Karpas-422 (cell line): ENCODE measurements around the gene OTOP3. TPM values are rescaled to one million over a fixed set of nuclear protein-coding genes. Genes with fewer than 3 reads are reported as not detected.
A peak's percentile ranks its signal among the peaks of the same experiment; 100 is the strongest.
"Not testable (repeated sequence)": the region's sequence is repeated elsewhere in the genome, so short reads cannot be mapped to it uniquely, and the experiment has no call there.

Experiments used
- DNase-seq: peaks from one replicate; pipeline ENCODE4 v3.0.0-alpha.2; 2015
- H2AFZ ChIP-seq: fragments of 200-600 bp; sonication (generic); 2 replicates; pipeline ENCODE4 v1.6.1; 2014; ENCODE audit warnings: antibody characterized with exemption, low read length, mixed read lengths
- H3K27ac ChIP-seq: fragments of 200-600 bp; sonication (generic); 2 replicates; pipeline ENCODE4 v1.5.1; 2014; ENCODE audit warnings: mild to moderate bottlenecking, low read length, moderate library complexity
- H3K27me3 ChIP-seq: fragments of 200-600 bp; sonication (generic); 2 replicates; pipeline ENCODE4 v1.6.1; 2014; ENCODE audit warnings: low read length, mixed read lengths
- H3K36me3 ChIP-seq: fragments of 200-600 bp; sonication (generic); 2 replicates; pipeline ENCODE4 v1.6.1; 2014; ENCODE audit warnings: low read length, mixed read lengths; ENCODE audit not compliant: insufficient read depth
- H3K4me1 ChIP-seq: fragments of 200-600 bp; sonication (generic); 2 replicates; pipeline ENCODE4 v1.6.1; 2014; ENCODE audit warnings: mild to moderate bottlenecking, low read length, mixed read lengths
- H3K4me2 ChIP-seq: fragments of 200-600 bp; sonication (generic); 2 replicates; pipeline ENCODE4 v1.6.1; 2014; ENCODE audit warnings: low read length, low read depth, mild to moderate bottlenecking; ENCODE audit not compliant: poor library complexity, severe bottlenecking
- H3K4me3 ChIP-seq: fragments of 200-600 bp; sonication (generic); 2 replicates; pipeline ENCODE4 v1.5.1; 2014; ENCODE audit warnings: mild to moderate bottlenecking, antibody characterized with exemption, low read length, mixed read lengths
- H3K79me2 ChIP-seq: fragments of 200-600 bp; sonication (generic); 2 replicates; pipeline ENCODE4 v1.6.1; 2014; ENCODE audit warnings: mild to moderate bottlenecking, low read length, mixed read lengths
- H3K9ac ChIP-seq: fragments of 200-600 bp; sonication (generic); 2 replicates; pipeline ENCODE4 v1.6.0; 2014; ENCODE audit warnings: low read length
- H3K9me2 ChIP-seq: fragments of 200-600 bp; sonication (generic), shearing (Covaris generic); replicated peaks from 2 replicates; pipeline ENCODE4 v1.6.0; 2014; ENCODE audit warnings: mild to moderate bottlenecking, low read length, moderate library complexity; ENCODE audit not compliant: insufficient read depth
- H3K9me3 ChIP-seq: fragments of 300-700, 200-600 bp; sonication (generic); 2 replicates; pipeline ENCODE4 v1.6.1; 2014; ENCODE audit warnings: low read length, mixed read lengths
- H4K20me1 ChIP-seq: fragments of 200-600 bp; sonication (generic); 2 replicates; pipeline ENCODE4 v1.6.1; 2014; ENCODE audit warnings: mild to moderate bottlenecking, antibody characterized with exemption, low read length, low read depth; ENCODE audit not compliant: insufficient read depth
- total RNA-seq: library from RNA; depleted of rRNA; stranded (reverse); fragments of >200 nt; shearing (Covaris generic); gene quantifications from 2 replicates; pipeline ENCODE4 v1.2.3, GENCODE V29; 2014; ENCODE audit warnings: low replicate concordance

The OTOP3 gene
- total RNA-seq, 1 experiment from 2014 or later: not detected

GRCh38 chr17:74911423-74911822, 24.3 kb upstream of the OTOP3 start:
- H3K4me2 ChIP-seq, H3K27me3 ChIP-seq, H3K9me3 ChIP-seq, H3K79me2 ChIP-seq, H3K9ac ChIP-seq, H3K4me3 ChIP-seq, H3K27ac ChIP-seq, H3K4me1 ChIP-seq, H4K20me1 ChIP-seq, H3K9me2 ChIP-seq, H3K36me3 ChIP-seq, DNase-seq, H2AFZ ChIP-seq: not testable (repeated sequence)

GRCh38 chr17:74916136-74916850, 19.4 kb upstream of the OTOP3 start:
- no peak overlapping the region for H2AFZ ChIP-seq
- H3K9me3 ChIP-seq: no peaks in the 10 kb centered on the region
- H3K4me1 ChIP-seq: no peaks in the 10 kb centered on the region
- no peak overlapping the region for H3K27ac ChIP-seq
- H3K4me3 ChIP-seq: no peak overlapping the region
- H3K4me2 ChIP-seq: no peak overlapping the region
- H3K79me2 ChIP-seq: no peaks in the 10 kb centered on the region
- H3K9ac ChIP-seq: no peak overlapping the region
- no peak for DNase-seq
- H3K36me3 ChIP-seq: no peaks in the 10 kb centered on the region
- no peaks in the 10 kb centered on the region for H3K9me2 ChIP-seq
- no peaks in the 10 kb centered on the region for H4K20me1 ChIP-seq
- no peaks in the 10 kb centered on the region for H3K27me3 ChIP-seq

GRCh38 chr17:74916851-74917199, 18.9 kb upstream of the OTOP3 start:
- no peaks in the 10 kb centered on the region for H3K9me3 ChIP-seq
- no peaks in the 10 kb centered on the region for H3K4me1 ChIP-seq
- H3K9me2 ChIP-seq: no peaks in the 10 kb centered on the region
- no peak for DNase-seq
- H4K20me1 ChIP-seq: no peaks in the 10 kb centered on the region
- H2AFZ ChIP-seq: no peak overlapping the region
- no peaks in the 10 kb centered on the region for H3K36me3 ChIP-seq
- no peaks in the 10 kb centered on the region for H3K27me3 ChIP-seq
- H3K27ac ChIP-seq: no peak overlapping the region
- no peak overlapping the region for H3K4me3 ChIP-seq
- H3K9ac ChIP-seq: no peak overlapping the region
- no peaks in the 10 kb centered on the region for H3K79me2 ChIP-seq
- no peak overlapping the region for H3K4me2 ChIP-seq

- H3K27me3 ChIP-seq: no peaks in the 10 kb centered on the region
- no peaks in the 10 kb centered on the region for H3K4me1 ChIP-seq
- no peak overlapping the region for H3K4me2 ChIP-seq
- no peaks in the 10 kb centered on the region for H3K36me3 ChIP-seq
- H3K79me2 ChIP-seq: no peaks in the 10 kb centered on the region
- no peak overlapping the region for H3K27ac ChIP-seq
- H3K9me3 ChIP-seq: no peaks in the 10 kb centered on the region
- no peaks in the 10 kb centered on the region for H4K20me1 ChIP-seq
- H2AFZ ChIP-seq: no peak overlapping the region
- H3K4me3 ChIP-seq: no peak overlapping the region
- H3K9me2 ChIP-seq: no peaks in the 10 kb centered on the region
- peak; percentile 43 for DNase-seq
- H3K9ac ChIP-seq: no peak overlapping the region
Measured at GRCh38 chr17:74917430-74917829, 18.3 kb upstream of the OTOP3 start.

DNA sequence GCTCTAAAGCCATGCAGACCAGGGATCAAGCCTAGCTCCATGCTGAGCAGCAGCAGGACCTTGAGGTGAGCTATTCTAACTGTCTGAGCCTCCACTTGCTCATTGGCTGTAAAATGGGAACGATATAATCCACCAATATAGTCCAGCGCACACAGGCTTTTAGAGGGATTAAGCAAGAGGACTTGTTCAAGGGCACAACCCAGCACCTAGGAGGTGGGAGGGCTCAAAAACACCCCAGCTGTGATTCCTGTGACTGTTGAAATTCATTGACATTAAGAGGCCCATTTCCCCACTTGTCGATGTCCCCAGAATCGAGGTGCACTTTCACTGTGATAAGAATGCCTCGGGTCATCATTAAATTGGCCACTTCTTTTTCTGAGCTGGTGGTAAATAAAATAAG, 16.8 kb upstream of the OTOP3 start:
- peak; percentile 36 for DNase-seq
- Histone ChIP-seq H3K27me3 (no peaks in the 10 kb centered on the region), H3K4me1 (no peaks in the 10 kb centered on the region), H3K4me2 (no peak overlapping the region), H3K4me3 (no peak overlapping the region), H3K9me3 (no peaks in the 10 kb centered on the region), H3K9me2 (no peaks in the 10 kb centered on the region), H3K79me2 (no peaks in the 10 kb centered on the region), H3K36me3 (no peaks in the 10 kb centered on the region), H3K27ac (no peak overlapping the region), H4K20me1 (no peaks in the 10 kb centered on the region), H3K9ac (no peak overlapping the region), H2AFZ (no peak overlapping the region)

GRCh38 chr17:74919440-74920305, 16.0 kb upstream of the OTOP3 start:
- no peak overlapping the region for H3K4me3 ChIP-seq
- H3K9me3 ChIP-seq: no peaks in the 10 kb centered on the region
- H3K27me3 ChIP-seq: no peaks in the 10 kb centered on the region
- no peaks in the 10 kb centered on the region for H3K4me1 ChIP-seq
- H4K20me1 ChIP-seq: no peaks in the 10 kb centered on the region
- peak; percentile 30 for DNase-seq
- H2AFZ ChIP-seq: no peak overlapping the region
- no peaks in the 10 kb centered on the region for H3K79me2 ChIP-seq
- H3K4me2 ChIP-seq: no peak overlapping the region
- no peak overlapping the region for H3K27ac ChIP-seq
- H3K36me3 ChIP-seq: no peaks in the 10 kb centered on the region
- no peaks in the 10 kb centered on the region for H3K9me2 ChIP-seq
- H3K9ac ChIP-seq: no peak overlapping the region

DNA sequence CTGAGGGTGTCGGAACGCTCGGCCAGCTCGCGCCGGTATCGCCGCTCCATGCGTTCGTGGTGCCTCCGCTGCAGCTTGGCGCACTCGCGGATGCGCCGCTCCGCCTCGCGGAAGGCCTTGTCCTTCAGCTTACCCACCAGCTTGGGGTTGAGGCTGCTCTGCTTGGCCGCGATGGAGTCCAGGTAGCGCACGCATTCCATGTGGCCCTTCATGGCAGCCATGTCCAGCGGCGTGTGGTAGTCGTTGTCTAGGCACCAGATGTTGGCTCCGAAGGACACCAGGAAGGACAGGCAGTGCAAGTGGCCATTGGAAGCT, 15.4 kb upstream of the OTOP3 start:
- H3K27me3 ChIP-seq: no peaks in the 10 kb centered on the region
- no peak overlapping the region for H3K4me3 ChIP-seq

DNA sequence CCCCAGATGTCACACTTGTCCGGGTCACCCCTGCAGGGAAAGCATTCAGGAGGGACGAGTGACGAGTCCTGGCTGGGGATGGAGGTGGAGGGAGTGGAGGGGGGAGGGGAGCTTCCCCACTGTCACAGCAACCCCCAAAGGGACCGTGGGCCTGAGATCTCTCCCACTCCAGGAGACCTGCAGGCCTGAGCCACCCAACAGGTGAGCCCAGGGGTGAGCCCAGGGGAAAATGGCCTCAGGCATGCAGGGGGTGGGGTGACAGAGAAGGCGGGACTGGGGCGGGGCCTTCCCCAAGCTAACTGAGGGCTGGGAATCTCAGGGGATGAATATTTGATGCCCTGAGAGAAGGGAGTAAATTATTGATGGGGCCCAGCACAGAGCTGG, 15.1 kb upstream of the OTOP3 start:
- no peak overlapping the region for H3K27ac ChIP-seq
- no peaks in the 10 kb centered on the region for H3K79me2 ChIP-seq
- no peaks in the 10 kb centered on the region for H3K9me2 ChIP-seq
- H3K9ac ChIP-seq: no peak overlapping the region
- no peaks in the 10 kb centered on the region for H3K36me3 ChIP-seq
- H3K4me1 ChIP-seq: no peaks in the 10 kb centered on the region
- H2AFZ ChIP-seq: no peak overlapping the region
- H4K20me1 ChIP-seq: no peaks in the 10 kb centered on the region
- H3K4me2 ChIP-seq: no peak overlapping the region
- H3K27me3 ChIP-seq: no peaks in the 10 kb centered on the region
- DNase-seq: peak; percentile 40
- no peak overlapping the region for H3K4me3 ChIP-seq
- no peaks in the 10 kb centered on the region for H3K9me3 ChIP-seq

More for the DNA sequence above, 15.4 kb upstream of the OTOP3 start:
- Histone ChIP-seq H2AFZ (no peak overlapping the region), H3K9ac (no peak overlapping the region), H4K20me1 (no peaks in the 10 kb centered on the region), H3K4me1 (no peaks in the 10 kb centered on the region), H3K4me2 (no peak overlapping the region), H3K9me2 (no peaks in the 10 kb centered on the region), H3K36me3 (no peaks in the 10 kb centered on the region), H3K79me2 (no peaks in the 10 kb centered on the region), H3K27ac (no peak overlapping the region), H3K9me3 (no peaks in the 10 kb centered on the region)
- DNase-seq: no peak
